ENCODE measurements around the gene RARB. TPM values are rescaled to one million over a fixed set of nuclear protein-coding genes. Genes with fewer than 3 reads are reported as not detected.

Gene RARB
- total and polyA plus RNA-seq, 2 donors (not counting 3 experiments of a cell fraction or from before 2014, with no cell fraction given): 15.3 to 23.4 TPM

DNA sequence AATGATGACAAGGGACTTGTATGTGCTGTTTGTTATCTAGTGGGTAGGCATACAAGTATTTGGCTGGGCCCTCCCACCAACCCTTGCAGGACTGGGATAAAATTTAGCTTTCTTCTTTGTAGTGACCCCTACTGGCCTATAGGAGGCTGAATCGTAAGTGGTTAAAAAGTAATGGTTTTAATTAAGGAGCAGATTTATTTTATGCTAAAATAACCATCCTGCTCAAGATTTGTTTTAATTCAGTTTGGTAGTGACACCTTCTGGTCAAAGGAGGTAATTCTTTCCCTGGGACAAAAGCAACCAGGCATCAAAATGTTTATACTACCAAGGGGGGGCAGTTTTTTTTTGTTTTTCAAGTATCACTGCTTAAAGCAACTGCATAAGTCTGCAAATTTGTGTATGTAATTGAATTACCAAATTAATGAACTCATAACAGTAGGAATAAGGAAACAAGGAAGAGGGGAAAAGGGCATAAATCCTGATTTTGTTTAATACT is 166.0 kb downstream of the RARB start:
- peaks cover 6% of the 10 kb centered on the region for H3K4me1 ChIP-seq (ENCODE audit: control insufficient read depth, extremely low read depth, insufficient read depth, low read length)
- no TSS peak for BruUV-seq (replicated peaks)
- no peaks in the 10 kb centered on the region for H4K20me1 ChIP-seq (replicated peaks; ENCODE audit: control insufficient read depth, extremely low read depth, insufficient read depth, low read length)
- TF ChIP-seq POLR2AphosphoS5 (IDR thresholded peaks at IDR 0.05; ENCODE audit: insufficient read depth, low read depth, low read length) (no peak), EZH2 (IDR thresholded peaks at IDR 0.05; ENCODE audit: borderline replicate concordance, low read depth, low read length, severe bottlenecking) (no peak)
- TF ChIP-seq, protein P1, sequence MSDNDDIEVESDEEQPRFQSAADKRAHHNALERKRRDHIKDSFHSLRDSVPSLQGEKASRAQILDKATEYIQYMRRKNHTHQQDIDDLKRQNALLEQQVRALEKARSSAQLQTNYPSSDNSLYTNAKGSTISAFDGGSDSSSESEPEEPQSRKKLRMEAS (IDR thresholded peaks at IDR 0.05; ENCODE audit: insufficient read depth, insufficient read length): no peak
- TF ChIP-seq, protein P2, sequence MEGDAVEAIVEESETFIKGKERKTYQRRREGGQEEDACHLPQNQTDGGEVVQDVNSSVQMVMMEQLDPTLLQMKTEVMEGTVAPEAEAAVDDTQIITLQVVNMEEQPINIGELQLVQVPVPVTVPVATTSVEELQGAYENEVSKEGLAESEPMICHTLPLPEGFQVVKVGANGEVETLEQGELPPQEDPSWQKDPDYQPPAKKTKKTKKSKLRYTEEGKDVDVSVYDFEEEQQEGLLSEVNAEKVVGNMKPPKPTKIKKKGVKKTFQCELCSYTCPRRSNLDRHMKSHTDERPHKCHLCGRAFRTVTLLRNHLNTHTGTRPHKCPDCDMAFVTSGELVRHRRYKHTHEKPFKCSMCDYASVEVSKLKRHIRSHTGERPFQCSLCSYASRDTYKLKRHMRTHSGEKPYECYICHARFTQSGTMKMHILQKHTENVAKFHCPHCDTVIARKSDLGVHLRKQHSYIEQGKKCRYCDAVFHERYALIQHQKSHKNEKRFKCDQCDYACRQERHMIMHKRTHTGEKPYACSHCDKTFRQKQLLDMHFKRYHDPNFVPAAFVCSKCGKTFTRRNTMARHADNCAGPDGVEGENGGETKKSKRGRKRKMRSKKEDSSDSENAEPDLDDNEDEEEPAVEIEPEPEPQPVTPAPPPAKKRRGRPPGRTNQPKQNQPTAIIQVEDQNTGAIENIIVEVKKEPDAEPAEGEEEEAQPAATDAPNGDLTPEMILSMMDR (IDR thresholded peaks at IDR 0.05; ENCODE audit: extremely low read depth in 1 of 2, insufficient read depth in 1 of 2, low read depth in 1 of 2, low read length in 2 of 2): peak; percentile 48 to 75
- no peaks in the 10 kb centered on the region for H3K9me3 ChIP-seq (replicated peaks; ENCODE audit: control insufficient read depth, insufficient read depth, low read length)
- DNase-seq (ENCODE audit: low read depth, low spot score) (peak; percentile 90), FAIRE-seq (peak; percentile 80)
- H3K27me3 ChIP-seq (ENCODE audit: control insufficient read depth in 2 of 2, insufficient read depth in 2 of 2, low read length in 2 of 2): no peaks in the 10 kb centered on the region
- intact Hi-C loops (cut with micrococcal nuclease): loop anchor here (1.0 to 5.0 kb wide), 10 partner anchors 85 to 914 kb away; partner anchors contain the start of gene RARB
- ChIA-PET POLR2A (interaction anchor here (2.4 kb wide), 1 partner anchor 166 kb away, joined by 12 read pairs; the partner anchor contains the start of gene RARB), CTCF (interaction anchor here (0.5 to 5.0 kb wide), 85 partner anchors 8 to 914 kb away, joined by 3 to 70 read pairs (median 5); partner anchors contain the start of gene RARB)
- H3K9me1 ChIP-seq (replicated peaks; ENCODE audit: control insufficient read depth, extremely low read depth, insufficient read depth, low read length): no peaks in the 10 kb centered on the region
- H3K4me3 ChIP-seq (replicated peaks in 1 of 3; ENCODE audit: insufficient read depth in 1 of 3, low read depth in 1 of 3, low read length in 3 of 3): no peak overlapping the region
- H3K79me2 ChIP-seq (ENCODE audit: control insufficient read depth, insufficient read depth, low read length): no peaks in the 10 kb centered on the region
- dilution Hi-C loops (cut with MboI; ENCODE audit: extremely low pct_ligation_motif_present, low sequenced_read_pairs): no loop called here
- H3K27ac ChIP-seq (ENCODE audit: insufficient read depth, low read depth, low read length): no peak overlapping the region
- no peak overlapping the region for H2AFZ ChIP-seq (ENCODE audit: low read depth, low read length)
- H3K4me2 ChIP-seq (ENCODE audit: insufficient read depth, low read length): no peak overlapping the region
- H3K36me3 ChIP-seq (ENCODE audit: control insufficient read depth in 2 of 2, extremely low read depth in 1 of 2, insufficient read depth in 2 of 2, low read length in 2 of 2): peaks cover 5 to 6% of the 10 kb centered on the region in 2 experiments
- H3K9ac ChIP-seq (replicated peaks; ENCODE audit: extremely low read depth, insufficient read depth, low read length): no peak overlapping the region
